ENCODE measurements around the gene ENG. TPM values are rescaled to one million over a fixed set of nuclear protein-coding genes. Genes with fewer than 3 reads are reported as not detected.
A peak's percentile ranks its signal among the peaks of the same experiment; 100 is the strongest.

The ENG gene
- total and polyA plus RNA-seq, 2 of the 8 experiments (the other 6 are each of a cell fraction or from before 2014, with no cell fraction given) = 1.8 to 4.4 TPM

- DNase-seq (ENCODE audit: low read depth in 1 of 2, low spot score in 2 of 2) (no peak), FAIRE-seq (no peak)
- Histone ChIP-seq H3K18ac (ENCODE audit: extremely low read depth, low read length) (peak overlapping the region; percentile 87), H3K23ac (ENCODE audit: insufficient read length) (no peak overlapping the region), H3K9me3 (ENCODE audit: insufficient read depth in 2 of 2, low read depth in 1 of 2, low read length in 1 of 2) (no peaks in the 10 kb centered on the region), H2BK120ac (replicated peaks; ENCODE audit: low read depth, low read length) (no peak overlapping the region), H3K79me1 (ENCODE audit: low read depth, low read length) (no peaks in the 10 kb centered on the region), H3K4ac (replicated peaks; ENCODE audit: insufficient read length, low read depth, low read length) (no peak overlapping the region), H3K4me2 (ENCODE audit: insufficient read depth in 1 of 2, low read depth in 2 of 2, low read length in 2 of 2) (peak overlapping the region in 1 of 2 experiments; percentile 37; a peak in 2 of 4 replicates), H2BK5ac (ENCODE audit: low read depth, low read length) (peak overlapping the region; percentile 80; the same call in 1 of the 2 replicates), H2BK12ac (ENCODE audit: low read depth, low read length) (peak overlapping the region; percentile 70; the same call in 1 of the 2 replicates), H4K20me1 (replicated peaks in 1 of 2; ENCODE audit: control insufficient read depth in 1 of 2, insufficient read depth in 2 of 2, low read length in 2 of 2) (no peaks in the 10 kb centered on the region), H4K8ac (ENCODE audit: extremely low read depth, insufficient read depth, low read length) (peak overlapping the region; percentile 79; the same call in 1 of the 2 replicates), H3K36me3 (ENCODE audit: control insufficient read depth in 2 of 4, insufficient read depth in 4 of 4, low read length in 3 of 4) (no peaks in the 10 kb centered on the region), H4K5ac (ENCODE audit: insufficient read length, low read depth, low read length) (no peak overlapping the region), H2AK5ac (ENCODE audit: low read depth, low read length) (no peak overlapping the region), H3K9ac (replicated peaks in 1 of 4; ENCODE audit: extremely low read depth in 1 of 4, low read depth in 3 of 4, low read length in 3 of 4) (no peak overlapping the region), H2BK20ac (ENCODE audit: low read length) (peak overlapping the region; percentile 98; the same call in 1 of the 2 replicates), H2BK15ac (ENCODE audit: low read length) (0 out of 2 replicates have a peak overlapping the region, but pooled peaks have one; percentile 81), H3K14ac (ENCODE audit: insufficient read length) (no peak overlapping the region), H3K27me3 (replicated peaks in 1 of 4; ENCODE audit: control insufficient read depth in 3 of 4, extremely low read depth in 1 of 4, insufficient read depth in 3 of 4, low read length in 3 of 4) (no peaks in the 10 kb centered on the region; a peak in 1 of 7 replicates), H3K79me2 (ENCODE audit: control insufficient read depth in 1 of 2, insufficient read depth in 2 of 2, low read length in 2 of 2) (no peaks in the 10 kb centered on the region), H2AFZ (ENCODE audit: low read length) (peak overlapping the region; percentile 74; the same call in 1 of the 2 replicates), H4K91ac (replicated peaks; ENCODE audit: insufficient read length, low read length) (peak overlapping the region; percentile 49), H3K4me1 (replicated peaks in 1 of 4; ENCODE audit: control insufficient read depth in 3 of 4, insufficient read depth in 4 of 4, low read length in 3 of 4) (peaks cover 0 to 8% (median 5%) of the 10 kb centered on the region in 4 experiments; a peak in 6 of 7 replicates), H3K4me3 (ENCODE audit: extremely low read depth in 1 of 4, insufficient read depth in 2 of 4, low read depth in 3 of 4, low read length in 4 of 4) (no peak overlapping the region), H3K56ac (replicated peaks; ENCODE audit: insufficient read length, low read depth, low read length) (no peak overlapping the region), H3K27ac (ENCODE audit: low read depth, low read length) (no peak overlapping the region; the same call in 1 of the 2 replicates), H3K23me2 (ENCODE audit: low read depth, low read length) (no peaks in the 10 kb centered on the region)
- 80% methylated on average over 16 of the region's 16 CpGs; no CpG with 5 or more reads in 1 of the 2 experiments for WGBS, 2 experiments (ENCODE audit: extremely low coverage in 1 of 2, insufficient coverage in 1 of 2, insufficient read length in 1 of 2, insufficient replicate concordance in 2 of 2, low coverage in 1 of 2, low lambda C conversion rate in 2 of 2, missing lambda C conversion rate in 1 of 2)
- POLR2A ChIA-PET (ENCODE audit: partially characterized antibody) = interaction anchor here (0.7 to 1.8 kb wide), 7 partner anchors 9 to 50 kb away, joined by 3 to 9 read pairs (median 4); partner anchors contain the start of genes ENG and FPGS
- CTCF ChIA-PET (ENCODE audit: partially characterized antibody) = interaction anchor here (0.6 to 4.5 kb wide), 11 partner anchors 8 to 341 kb away, joined by 3 to 41 read pairs (median 4); no protein-coding TSS in a partner anchor
- TF ChIP-seq NANOG (IDR thresholded peaks at IDR 0.05; ENCODE audit: insufficient read depth, low read depth, low read length, poor library complexity, severe bottlenecking) (no peak), YY1 (IDR thresholded peaks at IDR 0.05; ENCODE audit: low read depth, low read length) (no peak), SP1 (IDR thresholded peaks at IDR 0.05; ENCODE audit: low read depth, low read length) (peak; percentile 72), CBX5 (IDR thresholded peaks at IDR 0.05; ENCODE audit: low read depth, low read length) (no peak), MAFK (IDR thresholded peaks at IDR 0.05; ENCODE audit: low read depth, low read length) (no peak), RBBP5 (IDR thresholded peaks at IDR 0.05; ENCODE audit: borderline replicate concordance, low read depth, low read length) (peak; percentile 84; the same call in 1 of the 2 replicates), HDAC2 (IDR thresholded peaks at IDR 0.05; ENCODE audit: borderline replicate concordance in 1 of 2, low read depth in 2 of 2, low read length in 2 of 2) (no peak), BRCA1 (IDR thresholded peaks at IDR 0.05; ENCODE audit: low read depth, low read length) (no peak), TEAD4 (IDR thresholded peaks at IDR 0.05; ENCODE audit: low read depth, low read length) (0 out of 2 replicates have a peak, but pooled peaks have one; percentile 58), JUND (IDR thresholded peaks at IDR 0.05; ENCODE audit: low read length) (no peak)
- TF ChIP-seq, protein P1, sequence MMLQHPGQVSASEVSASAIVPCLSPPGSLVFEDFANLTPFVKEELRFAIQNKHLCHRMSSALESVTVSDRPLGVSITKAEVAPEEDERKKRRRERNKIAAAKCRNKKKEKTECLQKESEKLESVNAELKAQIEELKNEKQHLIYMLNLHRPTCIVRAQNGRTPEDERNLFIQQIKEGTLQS (IDR thresholded peaks at IDR 0.05; ENCODE audit: insufficient read depth, low read depth, low read length) = no peak
These were observed 9.6 kb downstream of the ENG start for GRCh38 chr9:127844821-127845359.
